Gastrocnemius medialis (tissue), 4 donors: Measurements from ENCODE around the gene ZNF438. TPM values are rescaled to one million over a fixed set of nuclear protein-coding genes. Genes with fewer than 3 reads are reported as not detected.

Source experiments
- ATAC-seq, 2 donors: fragments of 150-250 bp; one replicate each; pipeline ENCODE4 v1.9.1; 2016
- DNase-seq, 2 donors: peaks; one replicate each; pipeline ENCODE4 v3.0.0-alpha.2; 2019
- H3K27ac ChIP-seq, 4 donors: fragments of 200-600 bp; sonication (generic); 1 replicate in 1 of 4; 2 replicates in 3 of 4; pipeline ENCODE4 v1.5.1; 2016 to 2018; ENCODE audit warnings: mild to moderate bottlenecking in 2 of 4, moderate library complexity in 1 of 4
- H3K27me3 ChIP-seq, 3 donors: fragments of 200-600 bp; sonication (generic) in 2 of 3; 1 replicate in 1 of 3; 2 replicates in 2 of 3; pipeline versions ENCODE4 v1.5.1 to v1.6.0; 2016 to 2019; ENCODE audit warnings: mild to moderate bottlenecking in 1 of 3, moderate library complexity in 1 of 3
- H3K36me3 ChIP-seq, 2 donors: fragments of 200-600 bp; sonication (generic) in 1 of 2; one replicate each; pipeline ENCODE4 v1.5.1; 2017 to 2018
- H3K4me1 ChIP-seq, 2 donors: fragments of 200-600 bp; sonication (generic) in 1 of 2; one replicate each; pipeline ENCODE4 v1.5.1; 2016 to 2017; ENCODE audit warnings: mild to moderate bottlenecking in 2 of 2
- H3K4me3 ChIP-seq, 4 donors: fragments of 200-600 bp; sonication (generic) in 3 of 4; 1 replicate in 1 of 4; 2 replicates in 3 of 4; pipeline ENCODE4 v1.5.1; 2016 to 2019; ENCODE audit warnings: mild to moderate bottlenecking in 2 of 4
- H3K9me3 ChIP-seq, 3 donors: fragments of 200-600 bp; sonication (generic) in 2 of 3; 1 replicate in 1 of 3; 2 replicates in 2 of 3; pipeline ENCODE4 v1.5.1; 2016 to 2019
- POLR2A ChIP-seq, 2 donors: fragments of 450-650 bp; IDR thresholded peaks; one replicate each; pipeline ENCODE4 v1.6.1; 2017; ENCODE audit warnings: antibody characterized with exemption in 2 of 2, mild to moderate bottlenecking in 2 of 2, moderate library complexity in 2 of 2
- in situ Hi-C, 4 donors: fragments of 200-750 bp; cut with MboI; loops; one replicate each; pipeline versions ENCODE4 v1.15.0 to v1.8.0; 2017; ENCODE audit warnings: low sequenced_read_pairs in 4 of 4
- intact Hi-C: fragments of 100-400 bp; cut with DNase I; formaldehyde crosslinking; loops from one replicate; pipeline ENCODE4 v1.15.1; 2023; ENCODE audit warnings: low total_unique reads
- total RNA-seq, 4 donors: library from RNA; depleted of rRNA; stranded (reverse); fragments of >200 nt; gene quantifications; one replicate each; pipeline versions ENCODE4 v1.1.0 to v1.2.3, GENCODE V29; 2016
- TF ChIP-seq, protein P1 (sequence below), 5 experiments: fragments of 450-650 bp in 3 of 5; fragments of 200-600 bp in 2 of 5; sonication (generic) in 2 of 5; IDR thresholded peaks in 4 of 5; conservative IDR thresholded peaks in 1 of 5; 1 replicate in 4 of 5; 2 replicates in 1 of 5; pipeline ENCODE4 v1.5.1; 2016 to 2019; ENCODE audit warnings: antibody characterized with exemption in 5 of 5, mild to moderate bottlenecking in 3 of 5, moderate library complexity in 3 of 5

ZNF438 gene
- total RNA-seq, 4 donors from 2014 or later: 14.4 to 37.0 (median 26.5) TPM

DNA sequence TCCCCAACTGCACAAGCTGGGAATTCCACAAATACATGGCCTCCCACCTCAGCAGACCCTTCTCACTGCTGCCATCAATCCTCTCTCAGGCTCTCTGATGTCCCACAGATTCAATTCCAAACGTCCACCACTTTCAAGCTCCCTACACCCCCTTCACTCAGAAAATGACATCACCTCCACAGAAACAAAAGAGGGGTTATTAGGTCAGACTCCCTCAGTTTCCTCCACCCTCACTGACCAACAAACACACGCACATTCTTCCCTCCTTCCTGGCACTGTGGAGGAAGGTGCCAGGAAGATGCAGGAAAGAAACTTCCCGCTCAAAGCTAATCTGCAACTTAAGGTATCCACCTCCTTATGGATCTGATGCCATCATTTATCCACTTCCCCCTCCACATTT is 18.3 kb downstream of the ZNF438 start:
- no peak for ATAC-seq
- H3K4me3 ChIP-seq: no peak overlapping the region
- TF ChIP-seq POLR2A (IDR thresholded peaks at IDR 0.05): no peak
- TF ChIP-seq, protein P1, sequence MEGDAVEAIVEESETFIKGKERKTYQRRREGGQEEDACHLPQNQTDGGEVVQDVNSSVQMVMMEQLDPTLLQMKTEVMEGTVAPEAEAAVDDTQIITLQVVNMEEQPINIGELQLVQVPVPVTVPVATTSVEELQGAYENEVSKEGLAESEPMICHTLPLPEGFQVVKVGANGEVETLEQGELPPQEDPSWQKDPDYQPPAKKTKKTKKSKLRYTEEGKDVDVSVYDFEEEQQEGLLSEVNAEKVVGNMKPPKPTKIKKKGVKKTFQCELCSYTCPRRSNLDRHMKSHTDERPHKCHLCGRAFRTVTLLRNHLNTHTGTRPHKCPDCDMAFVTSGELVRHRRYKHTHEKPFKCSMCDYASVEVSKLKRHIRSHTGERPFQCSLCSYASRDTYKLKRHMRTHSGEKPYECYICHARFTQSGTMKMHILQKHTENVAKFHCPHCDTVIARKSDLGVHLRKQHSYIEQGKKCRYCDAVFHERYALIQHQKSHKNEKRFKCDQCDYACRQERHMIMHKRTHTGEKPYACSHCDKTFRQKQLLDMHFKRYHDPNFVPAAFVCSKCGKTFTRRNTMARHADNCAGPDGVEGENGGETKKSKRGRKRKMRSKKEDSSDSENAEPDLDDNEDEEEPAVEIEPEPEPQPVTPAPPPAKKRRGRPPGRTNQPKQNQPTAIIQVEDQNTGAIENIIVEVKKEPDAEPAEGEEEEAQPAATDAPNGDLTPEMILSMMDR (IDR thresholded peaks at IDR 0.05 in 4 of 5, conservative IDR thresholded peaks at IDR 0.05 in 1 of 5): no peak
- no peak overlapping the region for H3K27ac ChIP-seq
- H3K27me3 ChIP-seq: no peaks in the 10 kb centered on the region
- intact Hi-C loops: no loop called here
- H3K4me1 ChIP-seq: peaks cover 33 to 43% of the 10 kb centered on the region in 2 donors
- in situ Hi-C loops: no loop called here
- H3K9me3 ChIP-seq: no peaks in the 10 kb centered on the region
- H3K36me3 ChIP-seq: no peaks in the 10 kb centered on the region
- no peak for DNase-seq

DNA sequence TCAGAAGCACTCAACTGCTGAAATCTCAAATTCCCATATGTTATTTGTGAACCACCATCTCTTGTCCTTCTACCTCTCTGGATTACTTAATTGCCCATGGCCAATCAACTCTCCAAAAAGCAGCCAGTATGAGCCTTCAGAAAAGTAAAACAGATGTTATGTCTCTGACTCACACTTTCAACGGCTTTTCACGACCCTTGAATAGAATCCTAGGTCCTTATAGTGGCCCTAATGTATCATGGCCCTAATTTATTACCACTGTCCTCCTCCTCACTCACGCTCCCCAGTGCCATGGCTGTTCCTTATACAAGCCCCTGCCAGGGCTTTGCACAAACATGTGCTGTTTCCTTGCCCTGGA is 20.0 kb downstream of the ZNF438 start:
- no peak overlapping the region for H3K4me3 ChIP-seq
- ATAC-seq: no peak
- H3K27me3 ChIP-seq: no peaks in the 10 kb centered on the region
- H3K27ac ChIP-seq: peak overlapping the region; percentile 72 to 85 (median 80)
- no peak for TF ChIP-seq POLR2A (IDR thresholded peaks at IDR 0.05)
- TF ChIP-seq, protein P1 (IDR thresholded peaks at IDR 0.05 in 4 of 5, conservative IDR thresholded peaks at IDR 0.05 in 1 of 5): no peak
- intact Hi-C loops (no loop called here), in situ Hi-C loops (no loop called here)
- no peaks in the 10 kb centered on the region for H3K36me3 ChIP-seq
- H3K4me1 ChIP-seq: peaks cover 34 to 43% of the 10 kb centered on the region in 2 donors
- no peak for DNase-seq
- no peaks in the 10 kb centered on the region for H3K9me3 ChIP-seq

DNA sequence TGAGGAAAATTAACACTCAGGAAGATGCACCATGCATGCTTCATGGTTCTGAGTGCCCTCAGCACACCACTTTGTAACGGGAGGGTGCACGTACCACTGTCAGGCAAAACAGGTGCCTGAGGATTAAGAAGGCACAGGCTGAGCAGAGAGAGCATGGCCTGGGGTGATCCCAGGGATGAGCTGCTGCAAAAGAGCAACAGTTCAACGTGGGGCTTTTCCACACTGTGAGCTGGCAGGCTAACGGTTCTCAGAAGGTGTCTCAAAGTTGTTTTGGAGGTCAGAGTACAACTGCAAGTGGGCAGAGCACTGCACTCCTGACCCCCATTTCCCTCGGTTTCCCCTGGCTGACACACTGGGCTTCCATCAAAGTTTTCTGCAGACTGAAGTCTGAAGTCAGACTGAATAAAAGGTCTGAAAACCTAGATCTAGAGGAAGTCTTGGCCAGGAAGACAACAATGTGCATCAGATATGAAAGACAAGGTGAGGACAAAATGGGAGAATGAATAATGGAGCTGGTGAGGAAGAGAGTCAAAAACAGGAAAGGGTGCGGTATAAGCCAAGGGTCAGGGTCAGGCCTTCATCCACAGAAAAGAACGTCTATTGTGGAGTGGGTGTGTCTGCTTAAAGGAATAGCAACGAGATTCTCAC is 20.5 kb downstream of the ZNF438 start:
- Histone ChIP-seq H3K4me3 (peak overlapping the region in 1 of 4 donors; percentile 30), H3K36me3 (no peaks in the 10 kb centered on the region), H3K4me1 (peaks cover 35 to 47% of the 10 kb centered on the region in 2 donors), H3K27me3 (no peaks in the 10 kb centered on the region), H3K27ac (peak overlapping the region; percentile 72 to 85 (median 80)), H3K9me3 (no peaks in the 10 kb centered on the region)
- intact Hi-C loops: no loop called here
- in situ Hi-C loops: no loop called here
- ATAC-seq (peak; percentile 74 to 87), DNase-seq (peak; percentile 63 to 82)
- TF ChIP-seq POLR2A (IDR thresholded peaks at IDR 0.05): no peak
- TF ChIP-seq, protein P1 (IDR thresholded peaks at IDR 0.05 in 4 of 5, conservative IDR thresholded peaks at IDR 0.05 in 1 of 5): no peak

DNA sequence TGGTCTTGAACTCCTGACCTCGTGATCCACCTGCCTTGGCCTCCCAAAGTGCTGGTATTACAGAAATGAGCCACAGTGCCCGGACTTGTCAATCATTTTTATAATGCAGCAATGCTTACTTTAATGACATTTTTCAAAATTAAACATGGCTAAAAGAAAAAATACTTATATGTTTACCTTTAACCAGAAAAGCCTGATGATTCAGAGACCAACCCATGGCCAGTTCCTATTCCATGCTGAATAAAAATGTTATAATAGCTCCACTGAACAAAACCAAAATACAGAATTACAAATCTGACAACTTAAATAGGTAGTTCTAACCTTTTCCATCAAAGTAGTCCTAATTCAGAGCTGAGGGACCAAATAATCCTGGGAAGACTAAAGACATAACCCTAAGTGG is 21.6 kb downstream of the ZNF438 start:
- Histone ChIP-seq H3K27ac (peak overlapping the region; percentile 72 to 85 (median 80)), H3K9me3 (no peaks in the 10 kb centered on the region), H3K4me3 (no peak overlapping the region), H3K27me3 (no peaks in the 10 kb centered on the region), H3K4me1 (peaks cover 46 to 58% of the 10 kb centered on the region in 2 donors), H3K36me3 (no peaks in the 10 kb centered on the region)
- intact Hi-C loops: no loop called here
- no peak for TF ChIP-seq POLR2A (IDR thresholded peaks at IDR 0.05)
- TF ChIP-seq, protein P1 (IDR thresholded peaks at IDR 0.05 in 4 of 5, conservative IDR thresholded peaks at IDR 0.05 in 1 of 5): no peak
- in situ Hi-C loops: no loop called here
- no peak for DNase-seq
- ATAC-seq: no peak
